ENCODE results near the gene GAGE13. TPM values are rescaled to one million over a fixed set of nuclear protein-coding genes. Genes with fewer than 3 reads are reported as not detected.

GAGE13 gene
- total RNA-seq, 1 donor = not detected

Other genes with a start within 250 kb of the GAGE13 start
- gene GPKOW, start 207.8 kb upstream of the GAGE13 start, total RNA-seq (ENCODE audit: low replicate concordance) = 12.5 and 18.2 TPM in 2 replicates
- gene MAGIX, start 168.8 kb upstream of the GAGE13 start, total RNA-seq (ENCODE audit: low replicate concordance) = 1.7 and 2.9 TPM in 2 replicates
- gene PLP2, start 159.7 kb upstream of the GAGE13 start, total RNA-seq (ENCODE audit: low replicate concordance) = 8.7 and 93.2 TPM in 2 replicates
- gene PRICKLE3, start 145.2 kb upstream of the GAGE13 start, total RNA-seq (ENCODE audit: low replicate concordance) = 2.9 and 5.0 TPM in 2 replicates
- 0.16 and 0.18 TPM in 2 replicates for gene SYP, start 131.4 kb upstream of the GAGE13 start, total RNA-seq (ENCODE audit: low replicate concordance)
- gene CACNA1F, start 98.2 kb upstream of the GAGE13 start, total RNA-seq (ENCODE audit: low replicate concordance) = not detected in 2 replicates
- 6.5 and 13.6 TPM in 2 replicates for gene CCDC22, start 96.1 kb upstream of the GAGE13 start, total RNA-seq (ENCODE audit: low replicate concordance)
- not detected in 2 replicates for gene FOXP3, start 66.9 kb upstream of the GAGE13 start, total RNA-seq (ENCODE audit: low replicate concordance)
- 4.2 and 6.9 TPM in 2 replicates for gene PPP1R3F, start 61.8 kb upstream of the GAGE13 start, total RNA-seq (ENCODE audit: low replicate concordance)
- not detected in 2 replicates for gene GAGE10, start 27.9 kb upstream of the GAGE13 start, total RNA-seq (ENCODE audit: low replicate concordance)
- gene GAGE12J, start 9.5 kb upstream of the GAGE13 start, total RNA-seq (ENCODE audit: low replicate concordance) = not detected in 2 replicates
- not detected in 2 replicates for gene GAGE12C, start 200.6 kb downstream of the GAGE13 start, total RNA-seq (ENCODE audit: low replicate concordance)
- gene GAGE12D, start 210.2 kb downstream of the GAGE13 start, total RNA-seq (ENCODE audit: low replicate concordance) = not detected in 2 replicates
- not detected in 2 replicates for gene GAGE12E, start 219.7 kb downstream of the GAGE13 start, total RNA-seq (ENCODE audit: low replicate concordance)
- gene GAGE12F, start 229.3 kb downstream of the GAGE13 start, total RNA-seq (ENCODE audit: low replicate concordance) = not detected in 2 replicates
- not detected in 2 replicates for gene GAGE12G, start 238.8 kb downstream of the GAGE13 start, total RNA-seq (ENCODE audit: low replicate concordance)
- gene GAGE12H, start 248.4 kb downstream of the GAGE13 start, total RNA-seq (ENCODE audit: low replicate concordance) = not detected in 2 replicates

Data from fibroblast of the aortic adventitia (primary cell).